T-helper 9 cell (primary cell): ENCODE measurements around the gene UBE2D1.

Experiments
- DNase-seq: peaks from one replicate; pipeline ENCODE4 v3.0.0-alpha.2; 2020

Gene UBE2D1

GRCh38 chr10:58341947-58342346, 7.1 kb downstream of the UBE2D1 start:
- DNase-seq: no peak

- DNase-seq: no peak
These were observed 13.2 kb downstream of the UBE2D1 start for GRCh38 chr10:58347967-58348366.

GRCh38 chr10:58348571-58349033, 13.8 kb downstream of the UBE2D1 start:
- DNase-seq: no peak

DNA sequence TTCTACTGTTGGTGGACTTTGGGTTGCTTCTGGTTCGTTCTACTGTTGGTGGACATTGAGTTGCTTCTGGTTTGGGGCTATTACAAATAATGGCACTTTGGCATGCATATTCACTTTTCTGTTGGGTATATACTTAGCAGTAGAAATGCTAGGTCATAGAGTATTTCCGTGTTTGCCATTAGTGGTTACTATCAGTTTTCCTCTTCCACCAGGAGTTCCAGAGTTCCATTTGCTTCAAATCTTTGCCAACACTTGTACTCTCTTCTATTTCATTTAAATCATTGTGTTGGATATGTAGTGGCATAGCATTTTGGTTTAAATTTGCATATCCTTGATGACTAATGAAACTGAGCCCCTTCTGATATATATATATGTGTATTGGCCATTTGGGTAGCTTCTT, 15.2 kb downstream of the UBE2D1 start:
- no peak for DNase-seq

DNA sequence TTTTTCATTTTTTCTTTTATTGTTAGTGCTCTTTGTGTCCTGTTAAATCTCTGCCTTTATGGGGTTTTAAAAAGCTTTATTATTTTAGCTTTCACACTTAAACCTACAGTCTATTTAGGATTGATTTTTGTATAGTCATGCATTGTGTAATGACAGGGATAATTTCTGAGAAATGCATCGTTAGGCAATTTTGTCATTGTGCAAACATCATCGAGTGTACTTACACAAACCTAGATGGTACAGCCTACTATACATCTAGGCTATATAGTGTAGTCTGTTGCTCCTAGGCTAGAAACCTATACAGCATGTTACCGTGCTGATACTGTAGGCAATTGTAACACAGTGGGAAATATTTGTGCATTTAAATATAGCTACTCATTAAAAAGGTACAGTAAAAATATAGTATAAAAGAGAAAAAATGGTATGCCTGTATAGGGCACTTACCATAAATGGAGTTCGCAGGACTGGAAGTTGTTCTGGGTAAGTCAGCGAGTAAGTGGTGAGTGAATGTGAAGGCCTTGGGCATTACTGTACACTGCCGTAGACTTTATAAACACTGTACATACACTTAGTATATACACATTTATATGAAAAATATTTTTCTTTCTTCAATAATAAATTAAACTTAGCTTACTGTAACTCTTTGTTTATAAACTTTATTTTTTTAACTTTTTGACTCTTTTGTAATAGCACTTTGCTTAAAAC, 16.0 kb downstream of the UBE2D1 start:
- no peak for DNase-seq

GRCh38 chr10:58351616-58352578, 17.1 kb downstream of the UBE2D1 start:
- no peak for DNase-seq

GRCh38 chr10:58352956-58353610, 18.3 kb downstream of the UBE2D1 start:
- DNase-seq: no peak

DNA sequence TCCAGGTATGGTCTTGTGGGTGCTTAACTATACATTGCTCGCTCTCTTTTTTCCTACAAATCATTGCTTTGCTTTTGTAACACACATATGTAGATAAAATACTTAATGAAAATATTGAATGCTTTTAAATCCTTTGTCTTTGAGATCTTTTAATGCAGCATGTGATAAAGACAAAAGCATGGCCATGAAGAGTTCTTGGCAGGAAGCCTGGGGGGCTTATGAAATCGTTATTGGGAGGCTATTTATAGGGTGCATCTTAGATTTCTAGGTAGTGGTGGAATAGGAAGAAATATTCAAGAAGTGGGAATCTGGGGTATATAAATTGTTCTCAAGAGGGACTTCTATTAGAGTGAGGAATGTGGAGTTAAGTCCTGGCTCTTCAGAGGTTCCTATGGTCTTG, 21.9 kb downstream of the UBE2D1 start:
- DNase-seq: no peak

DNA sequence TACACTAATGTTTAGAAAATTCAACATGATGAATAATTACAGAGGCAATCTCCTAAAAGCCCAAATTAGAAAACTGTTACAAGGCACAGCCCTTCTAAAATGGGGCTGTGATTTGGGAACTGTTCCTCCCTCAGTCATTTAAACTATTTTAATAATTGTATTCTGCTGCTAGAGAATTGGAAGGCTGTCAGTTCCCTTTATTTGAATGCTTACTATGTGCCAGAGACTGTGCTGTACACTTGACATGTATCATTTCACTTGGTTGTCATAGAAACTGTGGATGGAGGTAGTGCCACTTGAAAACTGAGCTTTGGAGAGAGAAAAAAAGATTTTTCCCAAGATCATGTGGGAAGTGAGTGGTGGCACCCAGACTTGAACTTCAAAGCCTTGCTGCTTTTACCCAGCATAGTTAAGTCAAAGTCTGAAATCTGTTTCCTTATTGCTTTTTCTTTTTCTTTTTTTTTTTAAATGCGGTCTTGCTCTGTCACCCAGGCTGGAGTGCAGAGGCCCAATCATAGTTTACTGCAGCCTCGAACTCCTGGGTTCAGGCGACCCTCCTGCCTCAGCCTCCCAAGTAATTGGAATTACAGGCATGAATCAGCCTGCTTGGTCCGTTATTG, 23.6 kb downstream of the UBE2D1 start:
- no peak for DNase-seq

DNA sequence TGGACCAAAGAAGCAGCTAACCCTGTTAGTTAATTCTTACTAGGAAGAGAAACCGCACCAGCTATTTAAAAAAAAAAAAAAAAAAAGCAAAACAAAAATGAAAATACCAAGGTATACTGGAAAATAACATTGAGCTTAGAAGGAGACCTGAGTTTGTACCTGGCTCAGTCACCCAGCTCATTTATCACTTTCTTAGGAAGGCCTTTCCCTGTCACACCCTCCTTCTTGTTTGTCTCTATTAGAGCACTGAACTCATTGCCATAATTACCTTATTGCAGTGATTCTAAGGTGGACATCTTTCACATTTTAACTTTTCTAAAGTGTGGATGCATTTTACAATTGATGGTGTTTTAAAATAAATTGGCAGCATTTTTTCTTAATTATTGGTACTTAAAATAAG, 24.1 kb downstream of the UBE2D1 start:
- no peak for DNase-seq

GRCh38 chr10:58359541-58359940, 24.7 kb downstream of the UBE2D1 start:
- DNase-seq: no peak

- no peak for DNase-seq
These were observed 25.7 kb downstream of the UBE2D1 start for GRCh38 chr10:58360412-58361004.

- no peak for DNase-seq
These were observed 26.5 kb downstream of the UBE2D1 start for GRCh38 chr10:58361353-58361752.

DNA sequence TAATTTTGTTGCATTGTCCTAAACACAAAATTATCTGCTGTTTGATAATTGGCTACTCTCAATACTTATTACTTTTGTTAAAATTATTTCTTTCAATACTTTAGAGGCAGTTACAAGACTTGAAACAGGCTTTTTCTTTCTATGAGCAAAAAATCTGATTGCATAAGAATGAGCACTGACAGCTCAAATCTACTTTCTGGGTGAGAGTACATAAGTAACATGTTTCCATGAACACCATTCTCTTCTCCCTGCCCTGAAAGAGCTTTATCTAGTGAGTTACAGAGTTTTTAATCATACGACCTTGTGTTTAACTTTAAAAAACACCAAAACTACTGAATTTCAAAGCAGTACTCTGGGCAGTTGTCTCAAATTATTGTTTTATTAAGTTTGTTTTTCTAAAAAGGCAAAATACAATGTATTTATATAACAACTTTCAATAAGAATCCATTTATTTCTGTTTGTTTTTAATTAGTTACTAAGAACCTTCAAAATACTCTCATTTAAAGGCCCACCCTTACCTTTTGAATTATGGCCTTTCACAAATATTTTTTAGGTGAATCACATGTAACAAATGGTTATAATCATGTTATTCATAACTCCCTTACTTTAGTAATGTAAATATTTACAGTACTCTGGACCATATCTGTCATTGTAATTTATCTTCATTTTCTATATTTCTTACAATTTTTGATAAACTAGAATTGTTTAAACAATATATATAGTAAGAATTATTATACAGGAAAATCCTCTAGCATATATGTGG, 27.4 kb downstream of the UBE2D1 start:
- DNase-seq: no peak

- DNase-seq: no peak
These were observed 32.3 kb downstream of the UBE2D1 start for GRCh38 chr10:58367069-58367468.

DNA sequence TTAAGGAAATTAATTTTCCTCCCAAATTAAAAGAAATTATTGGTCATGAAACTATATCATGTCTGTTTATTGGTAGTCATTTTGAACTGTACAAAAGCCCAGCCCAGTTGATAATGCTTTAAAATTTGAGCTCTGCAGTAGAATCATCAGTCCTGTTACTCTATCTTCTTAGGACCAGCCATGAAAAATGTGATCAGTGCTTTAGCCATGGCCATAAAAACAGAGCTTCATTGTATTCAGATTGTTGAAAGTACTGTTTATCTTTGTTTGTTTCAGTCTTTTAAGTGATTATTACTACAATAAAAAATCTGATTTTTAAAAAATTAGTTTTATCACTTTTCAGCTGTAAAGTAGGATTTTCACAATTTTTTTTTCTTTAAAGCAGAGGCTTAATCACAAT, 36.7 kb downstream of the UBE2D1 start:
- DNase-seq: no peak

- DNase-seq: no peak
These were observed 38.0 kb downstream of the UBE2D1 start for GRCh38 chr10:58372607-58373441.

GRCh38 chr10:58373442-58373827, 38.6 kb downstream of the UBE2D1 start:
- no peak for DNase-seq

DNA sequence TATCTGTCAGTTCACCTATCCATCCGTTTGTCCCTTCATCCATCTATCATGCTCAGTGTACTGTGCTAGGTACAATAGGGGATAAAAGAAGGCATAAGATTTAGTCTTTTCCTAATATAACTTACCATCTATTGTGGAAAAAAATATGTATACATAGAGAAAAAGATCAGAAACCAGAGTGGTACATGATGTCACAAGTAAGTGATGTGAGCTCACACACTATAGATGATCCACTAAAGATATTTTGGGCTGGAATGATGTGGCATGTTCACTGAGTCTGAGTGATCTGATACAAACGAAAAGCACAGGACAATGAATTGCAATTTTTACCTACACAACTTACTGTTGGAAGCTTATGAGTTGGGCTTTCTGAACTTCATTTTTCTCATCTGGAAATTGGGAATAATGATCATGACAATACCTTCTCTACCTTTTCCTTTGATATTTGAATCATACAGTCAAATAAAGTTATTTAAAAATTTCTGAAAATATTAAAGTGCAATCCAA, 47.7 kb downstream of the UBE2D1 start:
- DNase-seq: no peak

- no peak for DNase-seq
These were observed 49.3 kb downstream of the UBE2D1 start for GRCh38 chr10:58384095-58384494.
